Hepatic stellate cell (primary cell): ENCODE results near the gene SUFU.

Experiments
- DNase-seq: peaks from one replicate; pipeline ENCODE4 v3.0.0; 2011; ENCODE audit warnings: low spot score

SUFU gene

GRCh38 chr10:102552533-102552932, 48.8 kb downstream of the SUFU start:
- no peak for DNase-seq

- no peak for DNase-seq
Measured at GRCh38 chr10:102553771-102554170, 50.0 kb downstream of the SUFU start.

- DNase-seq, result no peak
Measured at GRCh38 chr10:102554531-102554930, 50.8 kb downstream of the SUFU start.

GRCh38 chr10:102555781-102556328, 52.1 kb downstream of the SUFU start:
- DNase-seq, result peak; percentile 28

- DNase-seq, result no peak
Measured at GRCh38 chr10:102557569-102557968, 53.8 kb downstream of the SUFU start.

- DNase-seq, result no peak
Measured at GRCh38 chr10:102559764-102560163, 56.0 kb downstream of the SUFU start.

GRCh38 chr10:102564209-102564834, 60.5 kb downstream of the SUFU start:
- DNase-seq, result no peak

GRCh38 chr10:102565793-102566192, 62.0 kb downstream of the SUFU start:
- DNase-seq, result no peak

GRCh38 chr10:102578782-102579181, 75.0 kb downstream of the SUFU start:
- no peak for DNase-seq

- DNase-seq, result no peak
Measured at GRCh38 chr10:102579328-102579727, 75.6 kb downstream of the SUFU start.

- DNase-seq, result no peak
Measured at GRCh38 chr10:102580230-102580629, 76.5 kb downstream of the SUFU start.

- DNase-seq, result no peak
Measured at GRCh38 chr10:102581401-102581800, 77.6 kb downstream of the SUFU start.

- no peak for DNase-seq
Measured at GRCh38 chr10:102581981-102582580, 78.3 kb downstream of the SUFU start.

GRCh38 chr10:102583435-102584417, 80.0 kb downstream of the SUFU start:
- peak; percentile 90 for DNase-seq

GRCh38 chr10:102585026-102585425, 81.3 kb downstream of the SUFU start:
- no peak for DNase-seq

GRCh38 chr10:102586858-102587257, 83.1 kb downstream of the SUFU start:
- no peak for DNase-seq

- no peak for DNase-seq
Measured at GRCh38 chr10:102588875-102589274, 85.1 kb downstream of the SUFU start.

- no peak for DNase-seq
Measured at GRCh38 chr10:102593074-102593803, 89.5 kb downstream of the SUFU start.

GRCh38 chr10:102593804-102594079, 90.0 kb downstream of the SUFU start:
- DNase-seq, result no peak

GRCh38 chr10:102595293-102595692, 91.5 kb downstream of the SUFU start:
- DNase-seq, result no peak

- no peak for DNase-seq
Measured at GRCh38 chr10:102595897-102596296, 92.1 kb downstream of the SUFU start.

- DNase-seq, result peak; percentile 74
Measured at GRCh38 chr10:102596506-102596971, 92.8 kb downstream of the SUFU start.
